Choroid plexus epithelial cell (primary cell): ENCODE measurements around the gene MTCL1.

Source experiments
- DNase-seq: peaks from one replicate; pipeline ENCODE4 v3.0.0-alpha.2; 2010; ENCODE audit warnings: low read depth
- H3K4me3 ChIP-seq: 2 replicates; pipeline ENCODE4 v1.5.1; 2011; ENCODE audit warnings: low read depth, mild to moderate bottlenecking, control low read depth, low read length, moderate library complexity
- CTCF ChIP-seq: conservative IDR thresholded peaks from 2 replicates; pipeline ENCODE4 v1.5.1; 2011; ENCODE audit warnings: low read depth, mild to moderate bottlenecking, control low read depth, inconsistent platforms, low read length, moderate library complexity

MTCL1 gene

GRCh38 chr18:8870528-8870927 lies 165.2 kb downstream of the MTCL1 start:
- TF ChIP-seq CTCF, result no peak
- no peak for DNase-seq
- H3K4me3 ChIP-seq, result no peak overlapping the region

DNA sequence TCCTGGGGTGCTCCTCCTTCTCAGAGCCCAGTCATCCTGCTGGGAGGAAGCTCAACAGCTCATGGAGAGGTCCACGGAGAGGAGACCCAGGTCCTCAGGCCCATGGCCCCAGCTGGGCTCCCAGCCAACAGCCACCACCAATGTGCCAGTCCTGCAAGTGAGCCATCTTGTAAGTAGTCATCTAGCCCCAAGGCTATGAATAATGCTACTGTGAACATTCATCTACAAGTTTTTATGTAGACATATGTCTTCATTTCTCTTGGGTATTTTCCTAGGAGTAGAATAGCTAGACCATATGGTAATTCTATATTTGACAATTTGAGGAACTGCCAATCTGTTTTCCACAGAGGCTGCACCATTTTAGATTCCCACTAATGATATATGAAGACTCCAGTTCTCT lies 166.1 kb downstream of the MTCL1 start:
- no peak overlapping the region for H3K4me3 ChIP-seq
- no peak for DNase-seq
- no peak for TF ChIP-seq CTCF

- no peak for DNase-seq
- H3K4me3 ChIP-seq, result no peak overlapping the region
- TF ChIP-seq CTCF, result no peak
These were observed 169.5 kb downstream of the MTCL1 start for GRCh38 chr18:8874872-8875271.

GRCh38 chr18:8876887-8877286 lies 171.5 kb downstream of the MTCL1 start:
- TF ChIP-seq CTCF, result no peak
- no peak overlapping the region for H3K4me3 ChIP-seq
- DNase-seq, result no peak

GRCh38 chr18:8881103-8881502 lies 175.7 kb downstream of the MTCL1 start:
- no peak overlapping the region for H3K4me3 ChIP-seq
- no peak for TF ChIP-seq CTCF
- no peak for DNase-seq
